Skeletal muscle tissue (tissue), 4 donors: ENCODE measurements around the gene METTL23. TPM values are rescaled to one million over a fixed set of nuclear protein-coding genes. Genes with fewer than 3 reads are reported as not detected.
A peak's percentile ranks its signal among the peaks of the same experiment; 100 is the strongest.
"Not testable (repeated sequence)": the region's sequence is repeated elsewhere in the genome, so short reads cannot be mapped to it uniquely, and the experiment has no call there.

Experiments
- H3K27ac ChIP-seq: one replicate; pipeline ENCODE4 v1.7.0; 2013; ENCODE audit warnings: mild to moderate bottlenecking, low read depth, low read length, inconsistent platforms
- H3K27me3 ChIP-seq, 3 donors: one replicate each; pipeline ENCODE4 v1.7.0; 2013; ENCODE audit warnings: low read length in 3 of 3; ENCODE audit not compliant: control insufficient read depth in 3 of 3, insufficient read depth in 3 of 3
- H3K36me3 ChIP-seq, 3 donors: one replicate each; pipeline ENCODE4 v1.7.0; 2013; ENCODE audit warnings: low read length in 3 of 3; ENCODE audit not compliant: control insufficient read depth in 3 of 3, insufficient read depth in 3 of 3
- H3K4me1 ChIP-seq, 3 donors: one replicate each; pipeline ENCODE4 v1.7.0; 2013; ENCODE audit warnings: low read length in 3 of 3, mild to moderate bottlenecking in 3 of 3; ENCODE audit not compliant: control insufficient read depth in 3 of 3, insufficient read depth in 3 of 3
- H3K4me3 ChIP-seq, 3 donors: one replicate each; pipeline ENCODE4 v1.7.0; 2013; ENCODE audit warnings: low read length in 3 of 3
- H3K9ac ChIP-seq, 3 donors: one replicate each; pipeline ENCODE4 v1.7.0; 2013; ENCODE audit warnings: low read length in 3 of 3, mild to moderate bottlenecking in 3 of 3, moderate library complexity in 2 of 3, low read depth in 1 of 3
- H3K9me3 ChIP-seq, 3 donors: one replicate each; pipeline ENCODE4 v1.7.0; 2013; ENCODE audit warnings: low read length in 3 of 3; ENCODE audit not compliant: control insufficient read depth in 3 of 3
- total RNA-seq: library from RNA; depleted of rRNA; stranded (reverse); fragments of >200 nt; gene quantifications from one replicate; pipeline ENCODE4 v1.2.3, GENCODE V29; 2014
- donor health status: Osteomylitis.

The METTL23 gene
- total RNA-seq, 1 donor from 2014 or later, result 19.3 TPM

GRCh38 chr17:76702076-76702475 is 24.6 kb upstream of the METTL23 start:
- Histone ChIP-seq H3K36me3 (no peaks in the 10 kb centered on the region), H3K9ac (no peak overlapping the region), H3K4me3 (no peak overlapping the region), H3K9me3 (no peaks in the 10 kb centered on the region), H3K27me3 (no peaks in the 10 kb centered on the region), H3K27ac (peak overlapping the region; percentile 95), H3K4me1 (peaks cover 42 to 54% (median 54%) of the 10 kb centered on the region in 3 donors)

GRCh38 chr17:76702941-76703637 is 23.6 kb upstream of the METTL23 start:
- Histone ChIP-seq H3K36me3 (no peaks in the 10 kb centered on the region), H3K4me3 (no peak overlapping the region), H3K9ac (no peak overlapping the region), H3K4me1 (peaks cover 42 to 53% (median 52%) of the 10 kb centered on the region in 3 donors), H3K27ac (no peak overlapping the region), H3K27me3 (no peaks in the 10 kb centered on the region), H3K9me3 (no peaks in the 10 kb centered on the region)

- peaks cover 42 to 54% (median 53%) of the 10 kb centered on the region in 3 donors for H3K4me1 ChIP-seq
- H3K4me3 ChIP-seq, result no peak overlapping the region
- H3K9me3 ChIP-seq, result no peaks in the 10 kb centered on the region
- no peak overlapping the region for H3K27ac ChIP-seq
- peaks cover 0 to 5% (median 0%) of the 10 kb centered on the region in 3 donors for H3K36me3 ChIP-seq
- H3K9ac ChIP-seq, result peak overlapping the region in 1 of 3 donors; percentile 55
- H3K27me3 ChIP-seq, result no peaks in the 10 kb centered on the region
These were observed 21.8 kb upstream of the METTL23 start for GRCh38 chr17:76704805-76705204.

- H3K9me3 ChIP-seq, result no peaks in the 10 kb centered on the region
- H3K4me3 ChIP-seq, result no peak overlapping the region
- H3K27ac ChIP-seq, result no peak overlapping the region
- peaks cover 0 to 5% (median 0%) of the 10 kb centered on the region in 3 donors for H3K36me3 ChIP-seq
- H3K9ac ChIP-seq, result no peak overlapping the region
- peaks cover 33 to 49% (median 41%) of the 10 kb centered on the region in 3 donors for H3K4me1 ChIP-seq
- H3K27me3 ChIP-seq, result no peaks in the 10 kb centered on the region
These were observed 19.8 kb upstream of the METTL23 start for GRCh38 chr17:76706817-76707216.

- H3K9me3 ChIP-seq, result no peaks in the 10 kb centered on the region
- H3K4me1 ChIP-seq, result peaks cover 37 to 50% (median 37%) of the 10 kb centered on the region in 3 donors
- peak overlapping the region; percentile 33 to 89 (median 81) for H3K9ac ChIP-seq
- H3K4me3 ChIP-seq, result peak overlapping the region; percentile 51 to 85 (median 66)
- no peaks in the 10 kb centered on the region for H3K27me3 ChIP-seq
- peak overlapping the region; percentile 83 for H3K27ac ChIP-seq
- H3K36me3 ChIP-seq, result peaks cover 5 to 8% (median 5%) of the 10 kb centered on the region in 3 donors
These were observed 18.4 kb upstream of the METTL23 start for GRCh38 chr17:76707985-76708807.

GRCh38 chr17:76709077-76709950 is 17.3 kb upstream of the METTL23 start:
- peak overlapping the region; percentile 83 for H3K27ac ChIP-seq
- peaks cover 13 to 15% (median 15%) of the 10 kb centered on the region in 3 donors for H3K36me3 ChIP-seq
- H3K4me1 ChIP-seq, result peaks cover 37 to 50% (median 37%) of the 10 kb centered on the region in 3 donors
- peak overlapping the region; percentile 81 to 89 (median 85) for H3K9ac ChIP-seq
- peak overlapping the region; percentile 51 to 85 (median 66) for H3K4me3 ChIP-seq
- no peaks in the 10 kb centered on the region for H3K9me3 ChIP-seq
- H3K27me3 ChIP-seq, result no peaks in the 10 kb centered on the region

GRCh38 chr17:76709951-76710862 is 16.4 kb upstream of the METTL23 start:
- Histone ChIP-seq H3K36me3 (peaks cover 15 to 19% (median 16%) of the 10 kb centered on the region in 3 donors), H3K4me1 (peaks cover 36 to 52% (median 38%) of the 10 kb centered on the region in 3 donors), H3K9ac (peak overlapping the region; percentile 81 to 89 (median 85)), H3K27ac (peak overlapping the region; percentile 83), H3K4me3 (peak overlapping the region; percentile 51 to 85 (median 66))
- not testable (repeated sequence) for H3K27me3 ChIP-seq, H3K9me3 ChIP-seq

- Histone ChIP-seq H3K27me3 (no peaks in the 10 kb centered on the region), H3K9ac (peak within 1 kb of the TSS; percentile 81 to 89 (median 85)), H3K9me3 (no peaks in the 10 kb centered on the region), H3K4me3 (peak within 1 kb of the TSS; percentile 77 to 85 (median 83)), H3K36me3 (peaks cover 23 to 27% (median 24%) of the 10 kb centered on the region in 3 donors), H3K27ac (peak within 1 kb of the TSS; percentile 83), H3K4me1 (peaks cover 35 to 60% (median 43%) of the 10 kb centered on the region in 3 donors)
These were observed 15.6 kb upstream of the METTL23 start, which contains the start of gene MXRA7 for GRCh38 chr17:76710863-76711611. Gene MXRA7, minus strand, starts transcription at chr17:76710965. Its CDS starts 19 bp downstream, at chr17:76710946.
